Activated T-cell treated with anti-CD3 and anti-CD28 coated beads, Interleukin-2, amount 50 U/mL, for 48 hours (primary cell): ENCODE measurements around the gene COX6A2.
"Not testable (repeated sequence)": the region's sequence is repeated elsewhere in the genome, so short reads cannot be mapped to it uniquely, and the experiment has no call there.

Experiments
- DNase-seq, 2 experiments: peaks; one replicate each; pipeline ENCODE4 v3.0.0-alpha.2; 2020

The COX6A2 gene

GRCh38 chr16:31436221-31437045 lies 8.3 kb upstream of the COX6A2 start:
- DNase-seq = no peak

- DNase-seq = no peak
Observed at GRCh38 chr16:31435341-31436220, 7.4 kb upstream of the COX6A2 start.

- DNase-seq = no peak
Observed at GRCh38 chr16:31430380-31431052, 2.4 kb upstream of the COX6A2 start.

- DNase-seq = no peak
Observed at GRCh38 chr16:31429796-31430195, 1.6 kb upstream of the COX6A2 start.

GRCh38 chr16:31429314-31429713 lies 1.2 kb upstream of the COX6A2 start:
- DNase-seq = no peak

- DNase-seq = no peak
Observed at GRCh38 chr16:31428638-31429247, 583 bp upstream of the COX6A2 start.

GRCh38 chr16:31427441-31428278 lies 500 bp downstream of the COX6A2 start:
- DNase-seq = peak; percentile 71 to 78

GRCh38 chr16:31423801-31424200 lies 4.4 kb downstream of the COX6A2 start:
- no peak for DNase-seq

GRCh38 chr16:31423241-31423640 lies 4.9 kb downstream of the COX6A2 start:
- DNase-seq = no peak

GRCh38 chr16:31421587-31421986 lies 6.6 kb downstream of the COX6A2 start:
- peak; percentile 71 to 79 for DNase-seq

GRCh38 chr16:31420037-31420436 lies 8.1 kb downstream of the COX6A2 start:
- no peak for DNase-seq

- DNase-seq = no peak
Observed at GRCh38 chr16:31417916-31418315, 10.2 kb downstream of the COX6A2 start.

GRCh38 chr16:31417036-31417435 lies 11.1 kb downstream of the COX6A2 start:
- DNase-seq = not testable (repeated sequence)

- DNase-seq = no peak
Observed at GRCh38 chr16:31416371-31416770, 11.8 kb downstream of the COX6A2 start.

- DNase-seq = no peak
Observed at GRCh38 chr16:31414706-31415105, 13.5 kb downstream of the COX6A2 start.

GRCh38 chr16:31413943-31414342 lies 14.2 kb downstream of the COX6A2 start:
- no peak for DNase-seq

GRCh38 chr16:31413381-31413780 lies 14.8 kb downstream of the COX6A2 start:
- DNase-seq = no peak

- DNase-seq = no peak
Observed at GRCh38 chr16:31412750-31413149, 15.4 kb downstream of the COX6A2 start.

- no peak for DNase-seq
Observed at GRCh38 chr16:31411024-31411844, 16.9 kb downstream of the COX6A2 start.

GRCh38 chr16:31410082-31410481 lies 18.1 kb downstream of the COX6A2 start:
- no peak for DNase-seq

- no peak for DNase-seq
Observed at GRCh38 chr16:31409433-31409832, 18.7 kb downstream of the COX6A2 start.
